ENCODE data around the gene KAT2B.

The KAT2B gene

DNA sequence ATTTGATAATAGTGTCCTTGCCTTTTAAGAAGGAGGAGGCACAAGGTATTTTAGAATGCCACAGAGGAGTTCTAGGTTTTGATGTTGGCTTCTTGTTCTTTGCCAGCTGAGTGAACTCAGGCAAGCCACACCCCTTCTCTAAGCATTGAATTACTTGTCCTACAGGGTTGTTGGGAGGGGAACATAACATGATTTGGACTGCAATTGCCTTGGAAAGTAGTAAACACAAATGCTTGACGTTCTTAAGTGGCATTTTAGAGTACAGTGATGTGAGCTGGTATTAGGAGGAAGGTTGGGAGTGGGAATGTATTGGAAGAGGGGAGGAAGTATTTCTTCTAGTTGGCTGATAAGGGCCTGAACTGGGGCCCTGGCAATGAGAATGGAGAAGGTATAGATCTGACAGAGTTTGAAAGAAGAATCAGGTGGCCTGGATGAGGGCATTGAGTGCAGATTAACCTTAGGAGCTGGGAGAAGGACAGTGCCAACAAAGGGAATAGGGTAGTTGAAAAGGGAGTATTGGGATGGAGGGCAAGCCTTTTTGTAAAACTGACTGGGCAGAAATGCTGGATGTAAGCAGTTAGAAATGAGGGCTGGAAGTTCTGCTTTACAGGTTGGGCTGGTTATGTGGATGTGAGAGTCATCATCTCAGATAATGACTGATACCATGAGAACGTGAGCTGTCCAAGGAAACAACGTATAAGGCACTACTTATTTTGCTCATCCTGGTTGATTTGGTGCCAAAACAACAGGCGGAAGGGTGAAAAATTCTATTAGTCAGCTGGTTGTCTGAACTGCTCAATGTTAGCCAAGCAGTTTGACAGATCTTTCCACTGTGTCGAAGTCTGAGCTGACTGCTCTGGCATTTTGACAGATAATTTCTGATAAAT, 16.7 kb downstream of the KAT2B start:
- peak; percentile 88 to 91 for DNase-seq (ENCODE audit: low read depth in 2 of 2)
- TF ChIP-seq, protein P1, sequence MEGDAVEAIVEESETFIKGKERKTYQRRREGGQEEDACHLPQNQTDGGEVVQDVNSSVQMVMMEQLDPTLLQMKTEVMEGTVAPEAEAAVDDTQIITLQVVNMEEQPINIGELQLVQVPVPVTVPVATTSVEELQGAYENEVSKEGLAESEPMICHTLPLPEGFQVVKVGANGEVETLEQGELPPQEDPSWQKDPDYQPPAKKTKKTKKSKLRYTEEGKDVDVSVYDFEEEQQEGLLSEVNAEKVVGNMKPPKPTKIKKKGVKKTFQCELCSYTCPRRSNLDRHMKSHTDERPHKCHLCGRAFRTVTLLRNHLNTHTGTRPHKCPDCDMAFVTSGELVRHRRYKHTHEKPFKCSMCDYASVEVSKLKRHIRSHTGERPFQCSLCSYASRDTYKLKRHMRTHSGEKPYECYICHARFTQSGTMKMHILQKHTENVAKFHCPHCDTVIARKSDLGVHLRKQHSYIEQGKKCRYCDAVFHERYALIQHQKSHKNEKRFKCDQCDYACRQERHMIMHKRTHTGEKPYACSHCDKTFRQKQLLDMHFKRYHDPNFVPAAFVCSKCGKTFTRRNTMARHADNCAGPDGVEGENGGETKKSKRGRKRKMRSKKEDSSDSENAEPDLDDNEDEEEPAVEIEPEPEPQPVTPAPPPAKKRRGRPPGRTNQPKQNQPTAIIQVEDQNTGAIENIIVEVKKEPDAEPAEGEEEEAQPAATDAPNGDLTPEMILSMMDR (IDR thresholded peaks at IDR 0.05; ENCODE audit: low read depth, low read length): no peak
- H3K4me3 ChIP-seq (replicated peaks in 1 of 2; ENCODE audit: low read depth in 2 of 2, low read length in 2 of 2): no peak overlapping the region

DNA sequence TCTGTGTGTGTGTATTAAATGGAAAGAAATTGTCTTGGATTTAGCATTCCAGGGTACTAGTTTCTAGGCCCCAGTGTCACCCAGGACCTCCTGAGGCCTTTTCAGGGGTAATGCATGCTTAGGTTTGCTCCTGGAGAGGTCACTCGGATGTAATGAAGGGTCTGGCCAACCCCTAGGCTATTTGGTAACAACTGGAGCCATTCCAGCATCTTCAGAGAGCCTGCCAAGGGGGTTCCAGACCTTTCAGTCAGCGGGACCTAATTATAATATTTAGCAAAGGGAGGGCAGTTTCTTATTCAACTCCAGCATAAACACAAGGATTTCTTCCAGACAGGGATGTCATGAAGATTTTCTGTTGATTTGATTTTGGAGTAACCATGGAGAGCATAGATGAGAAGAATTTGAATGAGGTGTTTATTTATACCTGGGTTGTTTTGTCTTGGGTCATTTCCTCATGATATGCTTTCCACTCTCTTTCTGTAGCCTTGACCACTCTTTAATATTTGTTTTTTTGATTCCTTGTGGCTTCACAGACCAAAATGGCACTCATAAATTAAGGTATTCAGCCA, 17.4 kb downstream of the KAT2B start:
- H3K4me3 ChIP-seq (replicated peaks in 1 of 2; ENCODE audit: low read depth in 2 of 2, low read length in 2 of 2): no peak overlapping the region
- peak in 1 of 2 donors; percentile 78 for DNase-seq (ENCODE audit: low read depth in 2 of 2)
- TF ChIP-seq, protein P1 (IDR thresholded peaks at IDR 0.05; ENCODE audit: low read depth, low read length): no peak

DNA sequence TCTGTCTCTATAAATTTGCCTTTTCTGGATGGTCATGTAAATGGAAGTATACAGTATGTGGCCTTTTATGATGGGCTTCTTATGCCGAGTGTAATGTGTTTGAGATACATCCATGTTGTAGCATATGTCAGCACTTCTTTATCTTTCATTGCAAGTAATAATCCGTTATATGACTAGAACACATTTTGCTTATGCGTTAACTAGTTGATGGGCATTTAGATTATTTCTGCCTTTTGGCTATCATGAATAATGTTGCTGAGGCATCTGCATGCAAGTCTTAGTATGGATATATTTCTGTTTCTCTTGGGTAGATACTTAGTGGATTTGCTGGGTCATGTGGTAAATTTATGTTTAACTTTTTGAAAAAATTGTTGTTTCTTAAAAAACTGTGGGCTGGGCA, 19.7 kb downstream of the KAT2B start:
- TF ChIP-seq, protein P1 (IDR thresholded peaks at IDR 0.05; ENCODE audit: low read depth, low read length): no peak
- no peak for DNase-seq (ENCODE audit: low read depth in 2 of 2)
- no peak overlapping the region for H3K4me3 ChIP-seq (replicated peaks in 1 of 2; ENCODE audit: low read depth in 2 of 2, low read length in 2 of 2)

DNA sequence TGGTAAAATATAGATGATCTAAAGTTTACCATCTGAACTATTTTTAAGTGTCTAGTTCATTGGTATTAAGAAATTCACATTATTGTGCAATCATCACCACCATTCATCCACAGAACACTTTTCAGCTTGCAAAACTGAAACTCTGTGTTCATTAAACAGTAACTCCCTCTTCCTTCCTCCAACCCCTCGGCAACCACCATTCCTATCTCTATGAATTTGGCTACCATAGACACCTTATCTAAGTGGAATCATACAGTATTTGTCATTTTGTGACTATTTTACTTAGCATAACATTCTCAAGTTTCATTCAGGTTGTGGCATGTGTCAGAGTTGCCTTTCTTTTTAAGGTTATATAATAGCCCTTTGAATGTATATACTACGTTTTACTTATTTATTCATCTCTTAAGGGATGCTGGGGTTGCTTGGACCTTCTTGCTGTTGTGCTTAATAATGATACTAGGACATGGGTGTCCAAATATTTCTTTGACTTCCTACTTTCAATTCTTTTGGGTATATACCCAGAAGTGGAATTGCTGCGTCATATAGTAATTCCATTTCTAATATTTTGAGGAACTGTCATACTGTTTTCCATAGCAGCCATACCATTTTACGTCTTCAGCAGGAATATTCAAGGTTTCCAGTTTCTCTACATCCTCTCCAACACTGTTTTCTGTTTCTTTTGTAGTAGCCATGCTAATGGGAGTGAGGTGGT, 20.9 kb downstream of the KAT2B start:
- no peak overlapping the region for H3K4me3 ChIP-seq (replicated peaks in 1 of 2; ENCODE audit: low read depth in 2 of 2, low read length in 2 of 2)
- DNase-seq (ENCODE audit: low read depth in 2 of 2): peak; percentile 71 to 72
- TF ChIP-seq, protein P1 (IDR thresholded peaks at IDR 0.05; ENCODE audit: low read depth, low read length): no peak

DNA sequence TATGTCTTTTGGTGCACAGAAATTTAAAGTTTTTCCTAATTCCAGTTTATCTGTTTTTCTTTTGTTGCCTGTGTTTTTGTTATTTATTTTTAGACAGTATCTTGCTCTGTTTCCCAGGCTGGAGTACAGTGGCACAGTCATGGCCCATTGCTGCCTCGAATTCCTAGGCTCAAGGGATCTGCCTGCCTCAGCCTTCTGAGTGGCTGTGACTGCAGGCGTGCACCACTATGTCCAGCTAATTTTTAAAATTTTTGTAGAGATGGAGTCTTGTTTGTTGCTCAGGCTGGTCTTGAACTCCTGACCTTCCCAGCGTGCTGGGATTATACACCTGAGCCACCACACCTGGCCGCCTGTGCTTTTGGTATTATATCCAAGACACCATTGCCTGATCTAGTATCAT, 22.8 kb downstream of the KAT2B start:
- no peak overlapping the region for H3K4me3 ChIP-seq (replicated peaks in 1 of 2; ENCODE audit: low read depth in 2 of 2, low read length in 2 of 2)
- TF ChIP-seq, protein P1 (IDR thresholded peaks at IDR 0.05; ENCODE audit: low read depth, low read length): no peak
- no peak for DNase-seq (ENCODE audit: low read depth in 2 of 2)

DNA sequence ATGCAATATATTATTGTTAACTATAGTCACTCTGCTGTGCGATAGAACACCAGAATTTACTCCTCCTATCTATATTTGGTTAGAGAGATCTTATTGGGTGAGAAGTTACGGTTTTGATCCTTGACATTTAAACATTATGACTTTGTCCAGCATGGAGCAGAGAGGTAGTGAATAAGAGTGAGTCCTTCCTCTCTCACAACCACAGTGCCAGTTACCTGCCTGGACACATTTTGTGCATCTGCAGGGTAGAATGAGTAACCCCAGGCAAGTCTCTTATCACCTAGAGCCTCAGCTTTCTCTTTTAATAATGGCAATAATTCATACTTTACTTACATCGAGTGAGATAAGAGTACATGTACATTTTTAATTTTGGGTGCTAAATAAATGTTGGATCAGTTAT, 24.1 kb downstream of the KAT2B start:
- DNase-seq (ENCODE audit: low read depth in 2 of 2): no peak
- TF ChIP-seq, protein P1 (IDR thresholded peaks at IDR 0.05; ENCODE audit: low read depth, low read length): no peak
- H3K4me3 ChIP-seq (replicated peaks in 1 of 2; ENCODE audit: low read depth in 2 of 2, low read length in 2 of 2): no peak overlapping the region
